Raji (cell line): ENCODE data around the gene BMERB1.
"Not testable (repeated sequence)": the region's sequence is repeated elsewhere in the genome, so short reads cannot be mapped to it uniquely, and the experiment has no call there.

ENCODE experiments used
- POLR2A ChIP-seq: IDR thresholded peaks from 2 replicates; pipeline ENCODE4 v1.6.1; 2011; ENCODE audit warnings: low read depth, low read length, control low read depth; ENCODE audit not compliant: insufficient read depth

The BMERB1 gene

DNA sequence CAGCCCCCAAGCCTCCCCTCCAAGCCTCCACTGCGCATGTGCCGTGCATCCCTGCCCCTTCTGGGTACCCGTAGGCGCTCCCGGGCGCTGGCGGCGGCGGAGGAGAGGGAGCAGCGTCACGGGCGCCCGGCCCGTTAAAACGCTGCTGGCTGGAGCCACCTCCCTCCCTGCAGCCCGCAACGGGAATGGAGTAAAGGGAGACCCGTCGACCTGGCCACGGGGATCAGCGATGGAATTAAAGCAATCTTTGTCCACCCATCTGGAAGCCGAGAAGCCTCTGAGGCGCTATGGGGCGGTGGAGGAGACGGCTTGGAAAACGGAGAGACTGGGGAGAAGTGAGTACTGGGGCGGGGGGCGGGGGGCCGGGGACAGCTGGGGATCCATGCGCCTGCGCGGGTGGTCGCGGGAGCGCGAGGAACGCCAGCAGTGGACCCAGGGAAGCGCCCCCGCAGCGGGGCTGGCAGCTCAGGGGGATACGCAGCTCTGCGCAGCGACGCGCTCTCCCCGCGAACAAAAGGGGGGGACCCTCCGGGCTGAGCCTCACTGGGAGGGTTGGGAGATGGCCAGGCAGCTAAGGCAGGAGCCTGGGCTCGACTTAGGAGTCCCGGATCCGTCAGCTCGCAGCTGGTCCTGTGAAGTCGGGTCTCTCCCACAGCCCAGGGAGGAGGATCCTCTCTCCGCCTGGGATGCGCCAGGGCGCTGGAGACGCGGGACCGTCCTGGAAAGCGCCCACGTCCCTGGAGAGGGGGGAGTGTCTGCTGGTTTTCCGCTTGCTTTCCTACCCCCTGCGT is at the start of gene BMERB1:
TSS of gene BMERB1 (plus strand) at position 164 of the 791 bp plus-strand sequence. CDS start at position 230, 66 bp downstream.
- TF ChIP-seq POLR2A, result no peak

DNA sequence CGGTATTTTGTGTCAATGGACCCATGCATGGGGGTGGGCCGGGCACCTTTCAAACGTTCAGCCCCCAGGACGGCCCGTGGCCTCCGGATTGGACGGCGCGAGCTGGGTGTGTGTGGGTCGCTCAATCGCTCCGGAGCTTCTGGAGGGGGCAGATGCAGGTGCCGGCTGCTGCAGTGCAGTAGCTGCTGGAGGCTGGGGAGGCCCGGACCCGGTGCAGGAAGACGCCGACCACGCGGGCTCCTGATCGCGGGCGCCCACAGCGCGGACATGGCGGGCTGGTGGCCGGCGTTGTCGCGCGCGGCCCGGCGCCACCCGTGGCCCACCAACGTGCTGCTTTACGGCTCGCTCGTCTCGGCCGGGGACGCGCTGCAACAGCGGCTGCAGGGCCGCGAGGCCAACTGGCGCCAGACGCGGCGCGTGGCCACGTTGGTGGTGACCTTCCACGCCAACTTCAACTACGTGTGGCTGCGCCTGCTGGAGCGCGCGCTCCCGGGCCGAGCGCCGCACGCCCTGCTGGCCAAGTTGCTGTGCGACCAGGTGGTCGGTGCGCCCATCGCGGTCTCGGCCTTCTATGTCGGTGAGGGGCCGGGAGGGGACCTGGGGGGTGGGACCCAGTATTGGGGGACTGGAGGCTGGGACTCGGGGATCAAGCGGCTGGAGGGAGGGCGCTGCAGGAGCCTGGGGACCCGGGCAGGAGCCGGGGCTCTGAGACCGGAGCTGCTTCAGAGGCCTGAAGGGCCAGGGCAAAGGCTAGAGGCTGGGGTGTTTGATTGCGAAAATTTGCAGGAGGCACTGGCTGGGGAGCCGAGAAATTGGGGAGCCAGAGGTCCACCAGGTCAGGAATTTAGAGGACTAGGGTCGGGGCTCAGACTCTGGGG is 38.5 kb upstream of the BMERB1 start, which contains the start of gene MPV17L:
TSS of gene MPV17L (plus strand) at position 124 of the 878 bp plus-strand sequence. CDS start at position 268, 144 bp downstream.
- not testable (repeated sequence) for TF ChIP-seq POLR2A

DNA sequence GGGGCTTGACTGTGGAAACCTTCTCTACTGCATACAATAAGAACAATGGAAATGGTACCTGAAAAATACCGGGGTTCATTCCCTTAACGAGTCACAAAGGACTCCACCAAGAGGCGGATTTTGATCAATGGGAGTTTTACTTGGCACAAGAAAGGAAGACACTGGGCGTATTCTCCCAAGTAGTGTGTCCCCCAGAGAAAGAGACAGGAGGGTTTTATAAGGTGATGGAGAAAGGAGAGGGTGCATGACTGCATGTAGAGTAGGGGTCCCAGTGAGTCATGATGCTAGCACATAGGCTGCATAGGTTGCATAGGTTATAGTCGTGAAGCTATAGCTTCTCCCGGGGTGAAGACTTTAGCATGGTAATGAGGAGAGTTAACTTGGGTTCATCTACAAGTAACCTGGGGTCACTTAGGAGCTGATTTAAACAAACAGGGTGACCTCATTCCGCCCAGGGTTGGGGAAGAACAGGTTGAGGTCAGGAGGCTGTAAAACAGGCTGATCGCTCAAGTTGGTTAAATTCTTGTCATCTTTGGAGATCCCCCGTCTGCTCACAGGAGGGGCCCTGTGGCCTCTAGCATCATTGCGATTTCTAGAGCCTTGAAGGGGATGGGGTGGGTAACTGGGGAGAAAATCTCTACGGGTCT is 37.3 kb upstream of the BMERB1 start:
- no peak for TF ChIP-seq POLR2A

DNA sequence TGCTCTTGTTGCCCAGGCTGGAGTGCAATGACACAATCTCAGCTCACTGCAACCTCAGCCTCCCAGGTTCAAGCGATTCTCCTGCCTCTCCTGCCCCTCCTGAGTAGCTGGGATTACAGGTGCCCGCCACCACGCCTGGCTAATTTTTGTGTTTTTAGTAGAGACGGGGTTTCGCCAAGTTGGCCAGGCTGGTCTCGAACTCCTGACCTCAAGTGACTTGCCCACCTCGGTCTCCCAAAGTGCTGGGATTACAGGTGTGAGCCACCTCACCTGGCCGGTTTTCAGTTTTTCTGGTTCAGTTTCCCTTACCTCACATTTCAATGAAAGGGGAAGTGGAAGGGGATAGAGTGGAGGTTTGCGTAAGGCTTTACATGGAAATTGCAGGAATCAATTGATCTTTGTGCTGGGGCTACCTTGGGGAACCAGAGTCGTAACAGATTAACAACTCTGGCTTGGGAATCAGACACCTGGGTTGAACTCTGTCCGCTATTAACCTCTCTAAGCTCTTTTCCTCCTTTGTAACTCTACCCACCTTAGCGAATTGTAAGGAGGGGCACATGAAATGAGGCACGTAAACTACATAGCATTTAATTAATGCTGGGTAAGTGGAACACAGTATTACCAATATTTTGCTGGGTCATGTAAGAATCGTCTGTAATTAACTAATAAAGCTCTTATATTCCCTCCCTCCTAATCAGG is 35.6 kb upstream of the BMERB1 start:
- no peak for TF ChIP-seq POLR2A

DNA sequence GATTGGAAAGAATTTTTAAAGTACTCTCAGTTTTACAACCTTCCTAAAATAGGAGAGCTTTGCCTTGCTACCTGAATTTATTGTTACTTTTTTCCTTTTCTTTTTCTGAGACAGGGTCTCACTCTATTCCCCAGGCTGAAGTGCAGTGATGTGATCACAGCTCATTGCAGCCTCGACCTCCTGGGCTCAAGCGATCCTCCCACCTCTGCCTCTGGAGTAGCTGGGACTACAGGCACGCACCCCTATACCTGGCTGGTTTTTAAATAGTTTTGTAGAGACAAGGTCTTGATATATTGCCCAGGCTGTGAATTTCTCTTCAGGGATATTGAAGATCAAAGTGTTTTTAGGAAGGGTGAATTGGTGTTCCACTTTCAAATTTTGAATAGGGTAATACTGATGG is 35.1 kb upstream of the BMERB1 start:
- no peak for TF ChIP-seq POLR2A

DNA sequence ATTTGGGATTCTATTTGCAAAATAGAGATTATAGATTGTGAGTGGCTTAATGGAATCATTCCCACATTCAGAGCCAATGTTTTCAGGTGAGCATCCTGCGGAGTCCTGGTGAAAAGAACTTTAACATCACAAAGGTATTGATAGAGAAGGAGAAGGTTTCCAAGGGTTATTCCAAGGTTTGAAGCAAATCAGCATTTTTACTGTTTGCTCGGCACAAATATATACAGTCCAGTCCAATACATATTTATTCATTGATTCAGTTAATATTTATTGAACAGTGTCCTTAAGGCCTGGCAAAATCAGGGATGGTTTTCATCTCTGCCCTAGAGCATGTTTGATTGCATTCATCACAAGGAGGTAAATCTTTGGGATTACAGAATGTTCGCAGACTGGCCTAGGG is 32.4 kb upstream of the BMERB1 start:
- TF ChIP-seq POLR2A, result no peak

DNA sequence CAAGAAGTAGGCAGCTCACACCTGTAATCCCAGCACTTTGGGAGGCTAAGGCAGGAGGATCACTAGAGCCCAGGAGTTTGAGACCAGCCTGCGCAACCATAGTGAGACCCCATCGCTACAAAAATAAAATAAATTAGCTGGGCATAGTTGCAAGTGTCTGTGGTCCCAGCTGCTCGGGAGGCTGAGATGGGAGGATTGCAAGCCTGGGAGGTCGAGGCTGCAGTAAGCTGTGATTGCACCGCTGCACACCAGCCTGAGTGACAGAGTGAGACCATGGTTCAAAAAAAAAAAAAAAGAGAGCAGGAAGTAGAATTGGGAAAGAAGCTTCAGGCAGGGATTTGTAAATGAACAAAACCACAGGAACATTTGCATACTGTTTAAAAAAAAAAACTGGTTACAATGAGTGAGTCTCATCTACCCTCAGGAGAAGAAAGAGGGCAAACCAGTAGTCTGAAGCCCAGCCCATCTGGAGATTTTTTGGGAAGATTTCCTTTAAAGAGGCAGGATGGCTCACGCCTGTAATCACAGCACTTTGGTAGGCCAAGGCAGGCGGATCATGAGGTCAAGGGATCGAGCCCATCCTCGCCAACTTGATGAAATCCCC is 30.9 kb upstream of the BMERB1 start:
- no peak for TF ChIP-seq POLR2A

DNA sequence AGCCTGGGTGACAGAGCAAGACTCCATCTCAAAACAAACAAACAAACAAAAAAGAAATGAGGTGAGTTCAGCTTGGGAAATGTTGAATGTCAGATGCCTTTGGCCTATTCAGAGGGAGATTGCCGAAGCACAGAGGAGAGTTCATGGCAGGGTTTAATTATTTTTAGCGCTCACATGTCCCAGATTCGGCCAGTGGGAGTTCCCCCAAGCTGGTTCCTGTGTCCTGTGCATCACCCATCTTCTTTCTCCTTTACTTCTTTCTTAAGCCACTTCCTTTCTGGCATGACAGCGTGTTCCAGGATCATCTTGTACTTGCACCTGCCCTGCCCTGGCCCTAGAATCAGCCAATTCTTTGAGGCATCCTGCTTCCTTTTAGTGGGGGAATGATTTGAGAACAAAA is 29.6 kb upstream of the BMERB1 start:
- no peak for TF ChIP-seq POLR2A

DNA sequence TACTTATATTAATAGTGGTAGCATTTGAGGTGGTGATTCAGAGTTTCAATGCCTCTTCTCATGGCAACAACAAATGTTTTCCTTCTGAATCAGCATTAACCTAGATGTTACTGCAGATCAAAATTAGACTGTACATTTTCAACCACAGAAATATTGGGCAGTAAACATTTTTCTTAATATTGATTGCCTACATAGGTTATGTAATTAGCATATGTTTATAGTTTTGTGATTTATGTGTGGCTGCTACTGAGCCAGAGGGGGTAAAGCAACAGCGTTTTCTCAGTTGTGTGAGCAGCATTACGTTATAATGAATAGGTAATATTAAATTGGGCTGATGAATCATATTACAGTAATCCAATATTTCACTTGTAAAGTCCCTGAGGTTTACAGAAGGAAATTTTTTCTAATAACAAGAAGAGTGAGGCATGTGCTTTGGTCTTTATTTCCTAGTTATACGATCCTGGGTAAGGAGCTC is 18.8 kb upstream of the BMERB1 start:
- no peak for TF ChIP-seq POLR2A

DNA sequence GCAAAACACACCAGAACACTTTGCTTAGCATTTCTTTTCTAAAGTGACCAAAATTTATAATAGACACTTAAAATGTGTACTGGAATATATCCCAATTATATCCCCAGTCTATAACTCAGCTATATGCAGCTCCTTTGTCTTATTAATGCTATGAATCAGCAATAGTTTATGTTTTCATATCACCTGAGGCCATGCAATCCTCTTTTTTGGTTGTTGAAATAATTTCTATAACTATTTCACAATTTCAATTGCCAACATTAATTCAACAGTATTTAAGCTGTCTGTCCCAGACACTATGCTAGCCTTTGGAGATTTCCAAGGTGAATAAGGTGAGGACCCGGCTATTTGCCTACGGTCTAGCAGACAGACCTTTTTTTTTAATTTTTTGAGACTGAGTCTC is 17.2 kb upstream of the BMERB1 start:
- TF ChIP-seq POLR2A, result no peak

DNA sequence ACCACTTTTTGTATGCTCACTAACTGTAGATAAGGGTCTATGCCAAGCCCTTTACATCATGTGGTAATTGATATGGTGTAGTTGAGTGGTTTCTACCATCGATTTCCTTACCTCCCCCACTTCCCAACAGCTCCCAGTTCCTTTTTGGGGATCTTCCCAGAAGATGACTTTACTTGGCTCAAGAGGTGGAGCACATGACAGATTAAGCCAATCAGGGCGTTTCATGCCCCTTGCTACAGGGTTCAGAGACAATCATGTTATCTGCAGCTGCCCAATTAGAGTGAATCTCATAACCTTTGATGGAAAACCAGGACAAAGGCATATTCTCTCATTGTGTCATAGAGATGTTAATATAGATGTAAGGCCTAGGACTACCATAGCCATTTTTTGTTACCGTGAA is 16.2 kb upstream of the BMERB1 start:
- TF ChIP-seq POLR2A, result no peak

DNA sequence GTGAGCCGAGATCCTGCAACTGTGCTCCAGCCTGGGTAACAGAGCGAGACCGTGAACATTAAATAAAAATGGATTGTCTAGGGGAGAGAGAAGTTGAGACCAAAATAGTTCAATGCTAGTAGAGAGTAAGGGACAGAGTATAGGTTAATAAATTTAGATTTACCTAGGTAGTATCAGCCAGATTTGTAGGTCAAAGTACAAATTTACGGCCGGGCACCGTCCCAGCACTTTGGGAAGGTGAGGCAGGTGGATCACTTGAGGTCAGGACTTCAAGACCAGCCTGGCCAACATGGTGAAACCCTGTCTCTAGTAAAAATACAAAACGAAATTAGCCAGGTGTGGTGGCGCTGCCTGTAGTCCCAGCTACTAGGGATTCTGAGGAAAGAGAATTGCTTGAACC is 12.2 kb upstream of the BMERB1 start:
- TF ChIP-seq POLR2A, result no peak

DNA sequence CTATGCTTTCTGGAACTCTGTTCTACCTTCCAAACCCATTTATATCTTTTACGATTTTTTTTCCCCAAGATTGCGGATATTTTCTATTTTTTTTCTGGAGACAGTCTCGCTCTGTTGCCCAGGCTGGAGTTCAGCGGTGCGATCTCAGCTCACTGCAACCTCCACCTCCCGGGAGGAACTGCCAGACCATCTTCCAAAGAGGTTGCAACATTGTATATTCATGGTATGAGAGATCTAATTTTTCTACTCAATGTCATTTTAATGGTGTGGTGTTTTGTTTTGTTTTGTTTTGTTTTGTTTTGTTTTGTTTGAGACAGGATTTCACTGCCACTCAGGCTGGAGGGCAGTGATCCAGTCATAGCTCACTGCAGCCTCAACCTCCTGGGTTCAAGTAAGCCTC is 8.5 kb upstream of the BMERB1 start:
- TF ChIP-seq POLR2A, result no peak

DNA sequence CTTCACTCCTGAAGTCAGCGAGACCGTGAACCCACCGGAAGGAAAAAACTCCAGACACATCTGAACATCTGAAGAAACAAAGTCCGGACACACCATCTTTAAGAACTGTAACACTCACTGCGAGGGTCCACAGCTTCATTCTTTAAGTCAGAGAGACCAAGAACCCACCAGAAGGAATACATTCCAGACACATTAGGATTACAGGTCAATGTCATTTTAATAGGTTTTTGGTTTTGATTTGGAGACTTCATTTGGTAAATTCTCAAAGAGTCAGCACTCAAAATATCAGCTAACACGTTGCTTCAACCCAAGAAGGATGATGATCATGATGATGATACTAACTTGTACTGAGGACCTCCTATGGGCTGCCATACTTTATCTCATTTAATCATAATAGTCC is 7.6 kb upstream of the BMERB1 start:
- no peak for TF ChIP-seq POLR2A
